Rectal smooth muscle tissue (tissue), 1 donor: Measurements from ENCODE around the gene PLIN3.

Experiments
- H3K27ac ChIP-seq: one replicate; pipeline ENCODE4 v1.7.0; 2013; ENCODE audit warnings: low read depth, low read length, inconsistent platforms
- H3K27me3 ChIP-seq: one replicate; pipeline ENCODE4 v1.7.0; 2013; ENCODE audit warnings: low read length; ENCODE audit not compliant: control insufficient read depth, insufficient read depth
- H3K36me3 ChIP-seq: one replicate; pipeline ENCODE4 v1.7.0; 2013; ENCODE audit warnings: low read length; ENCODE audit not compliant: control insufficient read depth, insufficient read depth
- H3K4me1 ChIP-seq: one replicate; pipeline ENCODE4 v1.7.0; 2013; ENCODE audit warnings: low read length; ENCODE audit not compliant: control insufficient read depth, insufficient read depth
- H3K4me3 ChIP-seq: one replicate; pipeline ENCODE4 v1.7.0; 2013; ENCODE audit warnings: low read length
- H3K9ac ChIP-seq: one replicate; pipeline ENCODE4 v1.7.0; 2013; ENCODE audit warnings: low read length

Gene PLIN3

GRCh38 chr19:4867534-4868285 lies at the start of gene PLIN3:
Gene PLIN3 (minus strand): TSS chr19:4867667. CDS start chr19:4861394, 6,273 bp downstream.
- Histone ChIP-seq H3K36me3 (no peaks in the 10 kb centered on the region), H3K9ac (peak within 1 kb of the TSS; percentile 86), H3K4me3 (peak within 1 kb of the TSS; percentile 83), H3K4me1 (peaks cover 4% of the 10 kb centered on the region), H3K27me3 (no peaks in the 10 kb centered on the region), H3K27ac (peak within 1 kb of the TSS; percentile 76)

DNA sequence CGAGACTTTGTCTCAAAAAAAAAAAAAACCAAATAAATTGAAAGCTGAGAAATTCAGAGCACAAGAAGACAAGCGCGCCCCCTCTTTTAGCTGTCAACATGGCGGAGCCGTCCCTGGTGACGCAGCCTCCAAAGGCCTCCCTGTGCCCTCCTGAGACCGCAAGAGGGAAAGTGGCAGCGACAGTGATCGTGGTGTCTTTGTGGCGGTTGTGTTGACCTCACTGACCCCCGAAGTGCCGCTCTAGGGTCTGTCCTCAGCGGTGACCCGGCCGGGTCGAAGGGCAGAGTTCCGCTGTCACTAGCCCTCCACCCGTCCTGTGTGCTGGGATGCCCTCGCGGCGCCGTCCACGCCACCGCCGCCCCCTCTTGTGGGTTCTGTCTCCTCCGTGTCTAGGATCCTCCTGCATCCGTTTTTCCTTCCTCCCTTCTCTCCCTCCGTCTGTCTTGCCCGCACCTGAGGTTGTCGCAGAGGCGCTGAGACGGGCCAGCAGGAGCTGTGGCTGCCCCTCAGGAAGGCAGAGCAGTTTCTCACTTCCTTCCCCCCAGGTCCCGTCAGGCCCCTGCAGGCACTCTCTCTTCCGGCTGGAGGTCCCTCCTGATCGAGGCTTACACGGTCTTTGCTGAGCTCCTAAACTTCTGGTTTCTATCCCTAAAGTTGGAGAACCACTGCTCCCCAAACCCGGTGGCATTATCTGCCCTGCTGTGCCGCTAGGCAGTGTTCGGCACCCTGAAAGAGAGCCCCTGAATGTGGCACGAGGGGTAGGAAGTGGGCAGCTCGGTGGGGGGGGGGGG lies 49.0 kb upstream of the PLIN3 start:
- no peak overlapping the region for H3K9ac ChIP-seq
- no peaks in the 10 kb centered on the region for H3K4me1 ChIP-seq
- H3K27ac ChIP-seq: no peak overlapping the region
- H3K4me3 ChIP-seq: peak overlapping the region; percentile 42
- H3K27me3 ChIP-seq: no peaks in the 10 kb centered on the region
- no peaks in the 10 kb centered on the region for H3K36me3 ChIP-seq

GRCh38 chr19:4914736-4915501 lies 47.5 kb upstream of the PLIN3 start:
- no peak overlapping the region for H3K27ac ChIP-seq

DNA sequence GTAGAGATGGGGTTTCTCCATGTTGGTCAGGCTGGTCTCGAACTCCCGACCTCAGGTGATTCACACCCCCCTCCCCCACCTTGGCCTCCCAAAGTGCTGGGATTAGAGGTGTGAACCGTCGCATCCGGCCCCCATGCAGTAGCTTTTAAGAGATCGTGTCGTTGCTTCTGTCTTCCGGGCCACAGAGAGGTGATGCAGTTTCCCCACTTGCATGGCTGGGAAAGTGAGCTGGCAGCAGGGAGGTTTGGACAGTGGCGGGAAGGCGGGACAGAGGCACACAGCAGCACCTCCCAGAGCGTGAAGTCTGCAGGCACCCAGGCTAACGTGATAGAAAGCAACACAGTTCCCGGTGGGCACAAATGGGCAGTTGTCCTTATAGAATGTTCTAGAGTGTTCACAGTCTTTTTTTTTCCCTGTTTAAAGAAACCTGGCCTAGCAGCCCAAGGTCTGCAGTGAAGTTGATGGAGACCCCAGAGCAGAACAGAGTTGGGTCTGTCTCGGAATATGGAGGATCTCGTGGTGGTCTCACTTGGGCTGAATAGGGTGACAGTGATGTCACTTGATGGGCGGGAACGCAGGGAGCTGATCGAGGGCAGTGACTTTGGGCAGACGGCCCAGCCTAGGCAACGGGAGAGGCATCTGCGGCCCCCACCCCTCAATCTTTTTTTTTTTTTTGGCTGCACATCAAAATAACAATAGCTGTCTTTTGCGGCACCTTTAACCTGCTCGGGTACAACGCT lies 46.7 kb upstream of the PLIN3 start:
- Histone ChIP-seq H3K4me3 (no peak overlapping the region), H3K9ac (no peak overlapping the region), H3K27ac (no peak overlapping the region), H3K27me3 (no peaks in the 10 kb centered on the region), H3K4me1 (no peaks in the 10 kb centered on the region), H3K36me3 (no peaks in the 10 kb centered on the region)

More at GRCh38 chr19:4914736-4915501, 47.5 kb upstream of the PLIN3 start:
- Histone ChIP-seq H3K4me3 (peak overlapping the region; percentile 42), H3K4me1 (no peaks in the 10 kb centered on the region), H3K27me3 (no peaks in the 10 kb centered on the region), H3K9ac (no peak overlapping the region), H3K36me3 (no peaks in the 10 kb centered on the region)

- Histone ChIP-seq H3K27ac (no peak overlapping the region), H3K27me3 (no peaks in the 10 kb centered on the region), H3K36me3 (no peaks in the 10 kb centered on the region), H3K9ac (no peak overlapping the region), H3K4me1 (no peaks in the 10 kb centered on the region), H3K4me3 (peak overlapping the region; percentile 11)
Measured at GRCh38 chr19:4911786-4912672, 44.6 kb upstream of the PLIN3 start.

DNA sequence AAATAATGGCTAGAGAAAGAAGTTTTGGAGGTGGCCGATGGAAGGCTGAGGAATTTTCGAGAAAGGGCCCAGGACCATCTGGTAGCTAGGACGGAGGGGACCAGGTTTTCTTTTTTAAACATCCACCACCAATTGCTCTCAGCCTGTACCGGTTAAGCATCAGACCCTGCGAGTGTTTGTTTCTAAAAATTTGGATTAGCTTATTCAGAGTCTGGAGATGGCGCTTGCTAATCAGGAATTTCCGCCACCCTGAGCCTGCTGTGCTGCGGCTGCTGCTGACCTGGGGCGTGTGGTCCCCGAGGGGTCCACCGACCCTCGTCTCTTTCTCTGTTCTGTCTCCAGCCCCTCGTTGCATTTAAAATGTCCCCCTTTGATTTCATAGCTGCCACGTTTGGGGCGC lies 43.8 kb upstream of the PLIN3 start:
- no peak overlapping the region for H3K27ac ChIP-seq
- no peaks in the 10 kb centered on the region for H3K36me3 ChIP-seq
- peak overlapping the region; percentile 11 for H3K4me3 ChIP-seq
- no peaks in the 10 kb centered on the region for H3K4me1 ChIP-seq
- H3K27me3 ChIP-seq: no peaks in the 10 kb centered on the region
- no peak overlapping the region for H3K9ac ChIP-seq

DNA sequence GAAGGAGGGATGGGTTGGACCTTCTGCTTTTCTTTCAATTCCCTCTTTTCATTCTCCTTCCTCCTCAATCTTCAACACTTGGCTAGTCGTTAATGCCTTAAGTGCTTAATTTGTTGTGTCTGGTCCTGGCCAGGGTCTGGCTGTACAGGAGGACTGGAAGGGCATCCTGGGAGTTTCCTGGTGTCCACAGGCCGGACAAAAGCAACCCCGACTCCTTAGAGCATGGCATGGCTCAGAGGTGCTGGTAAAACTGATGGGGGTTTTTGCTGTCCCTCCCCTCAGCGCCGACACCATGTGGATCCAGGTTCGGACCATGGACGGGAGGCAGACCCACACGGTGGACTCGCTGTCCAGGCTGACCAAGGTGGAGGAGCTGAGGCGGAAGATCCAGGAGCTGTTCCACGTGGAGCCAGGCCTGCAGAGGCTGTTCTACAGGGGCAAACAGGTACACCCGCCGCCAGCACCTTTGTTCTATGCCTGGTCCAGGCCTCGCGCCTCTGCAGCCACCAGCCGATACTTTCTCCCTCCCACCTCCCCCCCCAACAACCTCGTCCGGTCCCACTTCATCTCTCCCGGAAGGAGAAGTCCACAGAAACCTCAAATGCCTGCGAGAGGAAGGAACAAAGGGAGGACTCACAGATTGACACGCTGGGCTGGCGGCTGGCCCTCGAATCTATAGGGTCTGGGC lies 43.3 kb upstream of the PLIN3 start:
- no peaks in the 10 kb centered on the region for H3K27me3 ChIP-seq
- no peaks in the 10 kb centered on the region for H3K4me1 ChIP-seq
- no peaks in the 10 kb centered on the region for H3K36me3 ChIP-seq
- H3K4me3 ChIP-seq: peak overlapping the region; percentile 68
- no peak overlapping the region for H3K27ac ChIP-seq
- no peak overlapping the region for H3K9ac ChIP-seq

- Histone ChIP-seq H3K9ac (no peak overlapping the region), H3K27ac (no peak overlapping the region), H3K4me3 (peak overlapping the region; percentile 68), H3K27me3 (no peaks in the 10 kb centered on the region), H3K4me1 (no peaks in the 10 kb centered on the region), H3K36me3 (no peaks in the 10 kb centered on the region)
Measured at GRCh38 chr19:4909897-4910593, 42.6 kb upstream of the PLIN3 start.

GRCh38 chr19:4909156-4909896 lies 41.9 kb upstream of the PLIN3 start, which contains the start of gene UHRF1:
Gene UHRF1 (plus strand): TSS chr19:4909501. CDS start chr19:4910886, 1,385 bp downstream.
- no peaks in the 10 kb centered on the region for H3K36me3 ChIP-seq
- H3K9ac ChIP-seq: no peak within 1 kb of the TSS
- H3K4me3 ChIP-seq: peak within 1 kb of the TSS; percentile 68
- H3K27ac ChIP-seq: no peak within 1 kb of the TSS
- H3K4me1 ChIP-seq: no peaks in the 10 kb centered on the region
- no peaks in the 10 kb centered on the region for H3K27me3 ChIP-seq

DNA sequence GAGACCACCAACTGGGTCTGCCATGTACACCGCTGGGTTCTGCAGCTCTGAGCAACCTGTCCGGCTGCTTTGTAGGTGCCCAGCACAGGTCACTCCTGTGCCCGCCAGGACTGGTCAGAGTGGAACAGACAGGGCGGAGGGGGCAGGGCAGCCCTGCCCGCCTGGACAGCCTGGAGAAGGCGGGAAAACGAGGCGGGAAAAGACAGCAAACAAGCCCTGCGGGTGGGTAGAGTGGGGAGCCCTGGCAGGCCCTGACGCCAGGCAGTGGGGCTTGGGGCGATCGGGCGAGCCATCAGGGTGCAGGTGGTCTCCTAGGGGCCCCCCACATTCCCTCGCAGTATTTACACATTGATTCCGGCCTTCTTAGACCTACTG lies 41.3 kb upstream of the PLIN3 start:
- H3K4me1 ChIP-seq: no peaks in the 10 kb centered on the region
- no peak overlapping the region for H3K27ac ChIP-seq
- H3K27me3 ChIP-seq: no peaks in the 10 kb centered on the region
- no peak overlapping the region for H3K4me3 ChIP-seq
- no peaks in the 10 kb centered on the region for H3K36me3 ChIP-seq
- no peak overlapping the region for H3K9ac ChIP-seq
